ENCODE results near the gene ACSF3. TPM values are rescaled to one million over a fixed set of nuclear protein-coding genes. Genes with fewer than 3 reads are reported as not detected.
A peak's percentile ranks its signal among the peaks of the same experiment; 100 is the strongest.

ACSF3 gene
- total RNA-seq, 3 donors from 2014 or later = 44.7 to 77.8 (median 49.6) TPM

- Histone ChIP-seq H3K36me3 (ENCODE audit: low read depth) (peaks cover 5% of the 10 kb centered on the region), H3K4me3 (no peak overlapping the region), H3K9me3 (no peaks in the 10 kb centered on the region), H3K4me1 (ENCODE audit: low read depth) (peaks cover 5% of the 10 kb centered on the region)
- ATAC-seq (no peak), DNase-seq (no peak)
- intact Hi-C loops (cut with DNase I, micrococcal nuclease) = no loop called here
- TF ChIP-seq CTCF (IDR thresholded peaks at IDR 0.05) = no peak
Measured at GRCh38 chr16:89110641-89111040, 17.0 kb downstream of the ACSF3 start.

DNA sequence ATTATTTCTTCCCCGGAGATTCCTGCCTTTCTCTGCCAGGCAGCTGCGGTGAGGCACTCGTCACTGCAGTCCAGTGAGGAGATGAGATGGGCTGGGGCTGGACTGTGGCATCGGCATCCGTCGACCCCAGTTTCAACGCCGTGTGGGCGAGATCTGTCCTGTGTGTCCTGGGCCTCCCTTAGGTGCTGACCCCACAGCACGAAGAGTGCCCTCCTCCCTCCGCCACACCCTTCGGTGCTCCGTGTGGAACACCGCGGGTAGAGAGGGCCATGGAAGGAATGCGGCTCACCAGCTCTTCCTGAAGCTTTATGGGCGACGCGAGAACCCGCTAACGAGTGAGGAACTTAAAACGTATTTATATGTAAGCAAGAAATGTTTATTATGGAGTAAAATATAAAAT lies 17.6 kb downstream of the ACSF3 start:
- intact Hi-C loops (cut with DNase I, micrococcal nuclease) = no loop called here
- Histone ChIP-seq H3K4me1 (ENCODE audit: low read depth) (peaks cover 5% of the 10 kb centered on the region), H3K4me3 (no peak overlapping the region), H3K9me3 (no peaks in the 10 kb centered on the region), H3K36me3 (ENCODE audit: low read depth) (peaks cover 5% of the 10 kb centered on the region)
- DNase-seq (no peak), ATAC-seq (no peak)
- no peak for TF ChIP-seq CTCF (IDR thresholded peaks at IDR 0.05)

DNA sequence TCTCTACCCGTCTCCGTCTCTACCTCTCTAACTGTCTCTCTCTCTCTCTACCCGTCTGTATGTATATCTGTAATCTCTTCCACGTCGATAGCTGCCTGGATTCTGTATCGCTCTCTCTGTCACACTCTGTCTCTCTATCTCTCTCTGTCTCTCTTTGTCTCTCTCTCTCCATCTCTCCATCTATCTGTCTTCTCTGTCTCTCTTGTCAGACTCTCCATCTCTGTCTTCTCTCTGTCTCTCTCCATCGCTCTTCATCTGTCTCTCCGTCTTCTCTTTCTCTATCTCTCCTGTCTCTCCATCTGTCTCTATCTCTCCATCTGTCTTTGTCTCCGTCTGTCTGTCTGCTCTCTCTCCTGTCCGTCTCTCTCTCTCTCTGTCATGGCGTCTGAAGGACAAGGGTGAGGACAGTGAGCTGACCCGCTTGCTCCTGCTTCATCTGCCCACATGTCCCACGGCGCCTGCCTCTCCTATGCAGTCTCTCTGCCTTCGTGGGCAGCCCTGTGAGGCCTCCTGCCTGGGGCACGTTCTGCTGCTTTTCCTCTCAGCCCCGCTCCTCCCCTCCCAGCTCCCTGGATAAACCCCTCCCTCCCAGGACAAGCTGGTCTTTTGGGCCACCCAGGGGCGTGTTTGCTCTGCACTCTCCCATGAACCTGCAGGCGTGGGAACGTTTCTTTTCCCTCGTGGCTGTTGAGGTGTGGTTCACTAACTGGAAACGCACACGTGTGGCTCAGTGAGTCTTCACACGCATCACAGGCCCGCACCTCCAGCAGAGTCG lies 18.9 kb downstream of the ACSF3 start:
- peak in 2 of 3 donors; percentile 9 to 32 for DNase-seq
- Histone ChIP-seq H3K4me3 (no peak overlapping the region), H3K4me1 (ENCODE audit: low read depth) (peaks cover 5% of the 10 kb centered on the region), H3K9me3 (no peaks in the 10 kb centered on the region), H3K36me3 (ENCODE audit: low read depth) (peaks cover 5% of the 10 kb centered on the region)
- ATAC-seq = no peak
- TF ChIP-seq CTCF (IDR thresholded peaks at IDR 0.05) = no peak
- intact Hi-C loops (cut with DNase I, micrococcal nuclease) = no loop called here

DNA sequence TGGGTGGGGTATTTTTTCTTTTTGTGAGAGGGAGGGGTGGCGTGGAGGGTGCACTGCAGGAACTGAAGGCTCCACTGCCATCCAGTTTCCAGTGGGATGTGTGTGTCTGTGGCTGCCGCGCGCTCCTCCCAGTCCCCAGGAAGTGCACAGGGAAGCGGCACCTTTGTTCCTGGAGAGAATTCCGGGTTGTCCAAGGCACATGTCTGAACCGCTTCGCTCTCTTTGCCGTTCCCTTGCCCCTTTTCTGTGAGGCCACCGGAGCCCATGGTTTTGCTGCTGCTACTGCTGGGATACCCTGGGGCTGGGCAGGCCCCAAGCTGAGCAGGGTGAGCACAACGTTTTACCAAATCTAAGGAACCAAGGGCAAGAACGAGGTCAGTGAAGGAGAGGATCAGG lies 19.5 kb downstream of the ACSF3 start:
- peaks cover 5% of the 10 kb centered on the region for H3K36me3 ChIP-seq (ENCODE audit: low read depth)
- peaks cover 5% of the 10 kb centered on the region for H3K4me1 ChIP-seq (ENCODE audit: low read depth)
- no peak overlapping the region for H3K4me3 ChIP-seq
- no peaks in the 10 kb centered on the region for H3K9me3 ChIP-seq
- ATAC-seq (no peak), DNase-seq (peak in 1 of 3 donors; percentile 21)
- intact Hi-C loops (cut with DNase I, micrococcal nuclease) = no loop called here
- no peak for TF ChIP-seq CTCF (IDR thresholded peaks at IDR 0.05)

DNA sequence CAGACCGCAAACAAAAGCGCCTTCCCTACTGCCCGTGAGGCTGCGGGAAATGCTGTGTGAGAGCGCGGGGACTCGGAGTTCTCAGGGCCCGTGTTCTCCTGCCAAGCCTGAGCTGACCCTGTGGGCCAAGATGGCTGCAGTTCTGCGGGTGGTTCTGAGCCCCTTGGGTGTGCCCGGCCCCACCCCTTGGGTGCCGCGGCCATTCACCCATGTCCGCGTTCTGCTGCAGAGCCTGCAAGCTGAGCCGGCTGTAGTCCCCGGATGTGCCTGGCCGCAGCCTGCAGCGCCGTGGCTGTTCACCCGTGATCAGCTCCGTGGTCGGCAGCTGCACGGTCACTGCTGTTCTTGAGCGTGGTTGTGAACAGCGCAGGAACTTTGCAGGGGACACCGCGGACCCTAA lies 20.0 kb downstream of the ACSF3 start:
- intact Hi-C loops (cut with DNase I, micrococcal nuclease) = no loop called here
- H3K4me1 ChIP-seq (ENCODE audit: low read depth) = peaks cover 5% of the 10 kb centered on the region
- peak; percentile 8 for ATAC-seq
- DNase-seq = peak in 2 of 3 donors; percentile 37 to 63
- TF ChIP-seq CTCF (IDR thresholded peaks at IDR 0.05) = no peak
- peaks cover 5% of the 10 kb centered on the region for H3K36me3 ChIP-seq (ENCODE audit: low read depth)
- no peak overlapping the region for H3K4me3 ChIP-seq
- H3K9me3 ChIP-seq = no peaks in the 10 kb centered on the region
